CD4-positive, alpha-beta T cell treated with Interleukin-6 at 100 ng/mL for 8 hours (primary cell): Measurements from ENCODE around the gene GINS2.

Experiments used
- DNase-seq: peaks from one replicate; pipeline ENCODE4 v3.0.0-alpha.2; 2020; ENCODE audit warnings: mixed read lengths, low spot score

GINS2 gene

GRCh38 chr16:85689950-85690320 lies 1.2 kb upstream of the GINS2 start:
- no peak for DNase-seq

- no peak for DNase-seq
Measured at GRCh38 chr16:85689285-85689949, 663 bp upstream of the GINS2 start.

GRCh38 chr16:85687651-85688471 lies 893 bp downstream of the GINS2 start:
- DNase-seq: no peak

- DNase-seq: no peak
Measured at GRCh38 chr16:85686912-85687591, 1.7 kb downstream of the GINS2 start.

GRCh38 chr16:85685251-85685650 lies 3.5 kb downstream of the GINS2 start:
- no peak for DNase-seq

- no peak for DNase-seq
Measured at GRCh38 chr16:85683363-85683762, 5.4 kb downstream of the GINS2 start.

- DNase-seq: no peak
Measured at GRCh38 chr16:85682516-85682915, 6.2 kb downstream of the GINS2 start.

GRCh38 chr16:85681255-85681654 lies 7.5 kb downstream of the GINS2 start:
- no peak for DNase-seq

GRCh38 chr16:85680352-85680944 lies 8.3 kb downstream of the GINS2 start:
- no peak for DNase-seq

- no peak for DNase-seq
Measured at GRCh38 chr16:85679870-85680269, 8.9 kb downstream of the GINS2 start.

- DNase-seq: no peak
Measured at GRCh38 chr16:85678821-85679220, 9.9 kb downstream of the GINS2 start.

- DNase-seq: no peak
Measured at GRCh38 chr16:85678016-85678415, 10.7 kb downstream of the GINS2 start.

GRCh38 chr16:85677383-85677967 lies 11.3 kb downstream of the GINS2 start:
- DNase-seq: no peak

GRCh38 chr16:85676466-85676865 lies 12.3 kb downstream of the GINS2 start:
- DNase-seq: no peak

GRCh38 chr16:85675251-85675874 lies 13.4 kb downstream of the GINS2 start:
- no peak for DNase-seq

GRCh38 chr16:85674828-85675227 lies 13.9 kb downstream of the GINS2 start:
- no peak for DNase-seq

- no peak for DNase-seq
Measured at GRCh38 chr16:85674418-85674755, 14.4 kb downstream of the GINS2 start.

- no peak for DNase-seq
Measured at GRCh38 chr16:85673529-85674417, 15.0 kb downstream of the GINS2 start.

- no peak for DNase-seq
Measured at GRCh38 chr16:85670840-85671239, 17.9 kb downstream of the GINS2 start.

GRCh38 chr16:85668676-85669424 lies 19.9 kb downstream of the GINS2 start:
- DNase-seq: no peak
